LNCaP clone FGC (cell line): Measurements from ENCODE around the gene DDX11.
A peak's percentile ranks its signal among the peaks of the same experiment; 100 is the strongest.
"Not testable (repeated sequence)": the region's sequence is repeated elsewhere in the genome, so short reads cannot be mapped to it uniquely, and the experiment has no call there.

ENCODE experiments used
- DNase-seq: peaks from one replicate; pipeline ENCODE4 v3.0.0-alpha.2; 2011; ENCODE audit warnings: low read depth
- H3K4me3 ChIP-seq: 2 replicates; pipeline ENCODE4 v1.5.1; 2011; ENCODE audit warnings: mild to moderate bottlenecking, low read depth, low read length, control low read depth
- TF ChIP-seq, protein P1 (sequence below): IDR thresholded peaks from 2 replicates; pipeline ENCODE4 v1.5.1; 2012; ENCODE audit warnings: mild to moderate bottlenecking; ENCODE audit not compliant: control insufficient read depth, insufficient read depth; ENCODE audit errors: extremely low read depth

DDX11 gene

DNA sequence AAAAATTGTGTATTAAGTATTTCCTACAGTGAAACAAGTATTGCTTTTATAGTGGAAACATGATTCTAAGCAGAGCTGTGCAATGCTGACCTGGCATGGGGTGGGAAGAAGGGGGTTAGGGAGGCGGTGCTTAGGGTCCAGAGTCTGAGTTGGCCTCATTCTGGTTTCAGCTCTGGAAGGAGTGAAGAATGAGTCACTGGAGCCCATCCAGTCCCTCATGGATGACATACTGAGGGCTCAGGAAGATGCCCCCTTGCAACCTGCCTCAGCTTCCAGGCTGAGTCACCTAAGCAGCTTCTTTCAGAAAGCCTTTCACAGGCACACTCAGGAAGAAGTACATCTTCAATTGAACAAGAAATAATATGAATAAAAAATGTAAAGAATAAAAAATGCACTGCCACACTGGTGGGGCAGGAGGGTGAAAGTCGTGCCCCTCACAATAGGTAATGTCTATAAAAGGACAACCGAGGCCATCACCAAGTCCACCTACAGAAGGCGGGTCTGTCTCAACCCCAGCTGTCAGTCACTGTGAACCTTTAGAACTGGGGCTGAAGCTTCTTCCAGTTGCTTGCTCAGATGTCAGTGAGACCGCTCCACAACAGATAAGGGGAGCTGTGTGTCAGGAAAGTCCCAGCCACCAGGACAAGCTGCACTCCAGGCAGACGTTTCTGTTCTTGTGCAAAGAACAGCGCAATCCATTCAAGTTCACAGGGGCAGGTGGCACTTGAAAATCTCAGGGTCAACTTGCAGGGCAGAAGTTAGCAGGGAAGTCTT, 20.8 kb upstream of the DDX11 start:
- DNase-seq = not testable (repeated sequence)

DNA sequence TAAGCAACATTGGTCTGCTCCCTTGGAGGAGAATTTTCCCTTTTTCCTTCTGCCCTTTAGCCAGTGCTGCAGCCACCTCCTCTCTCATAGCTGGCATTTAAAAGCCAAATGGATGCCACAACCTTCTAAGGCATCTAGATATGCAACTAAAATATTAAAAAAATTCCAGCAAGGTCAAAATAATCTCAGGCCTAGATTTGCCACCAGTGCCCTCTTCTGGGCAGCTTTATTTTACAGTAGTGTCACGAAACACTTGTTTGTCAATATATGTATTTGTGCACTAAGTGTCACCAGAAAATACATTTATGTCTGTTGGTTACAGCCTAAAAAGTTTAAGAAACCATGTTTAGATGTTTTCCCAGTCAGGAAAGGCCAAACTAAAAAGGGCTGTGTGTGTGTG, 19.7 kb upstream of the DDX11 start:
- TF ChIP-seq, protein P1, sequence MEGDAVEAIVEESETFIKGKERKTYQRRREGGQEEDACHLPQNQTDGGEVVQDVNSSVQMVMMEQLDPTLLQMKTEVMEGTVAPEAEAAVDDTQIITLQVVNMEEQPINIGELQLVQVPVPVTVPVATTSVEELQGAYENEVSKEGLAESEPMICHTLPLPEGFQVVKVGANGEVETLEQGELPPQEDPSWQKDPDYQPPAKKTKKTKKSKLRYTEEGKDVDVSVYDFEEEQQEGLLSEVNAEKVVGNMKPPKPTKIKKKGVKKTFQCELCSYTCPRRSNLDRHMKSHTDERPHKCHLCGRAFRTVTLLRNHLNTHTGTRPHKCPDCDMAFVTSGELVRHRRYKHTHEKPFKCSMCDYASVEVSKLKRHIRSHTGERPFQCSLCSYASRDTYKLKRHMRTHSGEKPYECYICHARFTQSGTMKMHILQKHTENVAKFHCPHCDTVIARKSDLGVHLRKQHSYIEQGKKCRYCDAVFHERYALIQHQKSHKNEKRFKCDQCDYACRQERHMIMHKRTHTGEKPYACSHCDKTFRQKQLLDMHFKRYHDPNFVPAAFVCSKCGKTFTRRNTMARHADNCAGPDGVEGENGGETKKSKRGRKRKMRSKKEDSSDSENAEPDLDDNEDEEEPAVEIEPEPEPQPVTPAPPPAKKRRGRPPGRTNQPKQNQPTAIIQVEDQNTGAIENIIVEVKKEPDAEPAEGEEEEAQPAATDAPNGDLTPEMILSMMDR = peak; percentile 41
- H3K4me3 ChIP-seq, DNase-seq: not testable (repeated sequence)

More for the DNA sequence above, 20.8 kb upstream of the DDX11 start:
- H3K4me3 ChIP-seq = not testable (repeated sequence)

DNA sequence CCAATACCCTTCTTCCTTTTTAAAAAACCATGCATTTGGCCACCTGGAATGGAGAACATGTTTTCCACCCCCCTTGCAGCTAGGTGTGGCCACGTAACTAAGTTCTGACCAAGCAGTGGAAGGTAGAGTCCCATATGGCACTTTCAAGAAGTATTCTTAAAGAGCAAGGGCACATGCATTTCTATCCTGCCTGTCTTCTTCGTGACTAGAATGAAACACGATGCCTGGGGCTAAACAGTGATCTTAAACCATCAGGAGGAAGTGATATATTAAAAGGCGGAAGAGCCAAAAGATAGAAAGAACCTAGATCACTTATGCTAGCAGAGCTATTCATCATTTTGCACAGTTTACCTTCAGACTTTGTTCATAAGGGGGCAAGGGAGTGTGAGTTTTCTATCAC, 16.0 kb upstream of the DDX11 start:
- no peak for DNase-seq
- no peak overlapping the region for H3K4me3 ChIP-seq
- TF ChIP-seq, protein P1 = no peak

DNA sequence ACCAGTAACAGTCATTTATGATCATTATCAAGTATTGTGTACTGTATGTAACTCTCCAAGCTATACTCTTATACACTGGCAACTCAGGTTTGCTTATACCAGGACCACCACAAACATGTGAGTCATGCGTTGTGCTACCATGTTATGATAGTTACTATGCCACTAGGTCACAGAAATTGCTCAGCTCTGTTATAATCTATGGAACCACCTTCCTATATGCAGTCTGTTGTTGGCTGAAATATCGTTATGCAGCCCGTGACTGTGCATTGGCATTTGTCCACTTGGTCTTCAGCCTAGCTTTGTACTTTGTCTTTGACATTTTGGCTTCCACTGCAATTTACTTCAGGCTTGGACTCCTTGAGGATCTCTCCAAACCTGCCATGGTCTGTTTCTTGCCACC, 7.5 kb upstream of the DDX11 start:
- not testable (repeated sequence) for H3K4me3 ChIP-seq
- peak; percentile 84 for DNase-seq

DNA sequence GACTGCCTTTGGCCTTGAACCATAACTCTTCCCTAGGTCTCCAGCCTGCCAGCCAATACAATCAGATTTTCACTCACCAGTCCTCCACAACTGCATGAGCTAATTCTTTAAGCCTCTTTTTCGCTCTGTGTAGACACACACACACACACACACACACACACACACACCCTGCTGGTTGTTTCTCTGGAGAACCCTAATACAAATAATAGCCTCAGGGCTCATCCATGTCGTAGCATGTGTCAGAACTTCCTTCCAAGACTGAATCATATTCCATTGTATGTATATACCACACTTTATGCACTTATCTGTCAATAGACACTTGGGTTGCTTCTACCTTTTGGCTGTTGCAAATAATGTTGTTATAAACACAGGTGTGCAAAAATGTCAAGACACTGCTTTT, 6.0 kb upstream of the DDX11 start:
- not testable (repeated sequence) for DNase-seq

DNA sequence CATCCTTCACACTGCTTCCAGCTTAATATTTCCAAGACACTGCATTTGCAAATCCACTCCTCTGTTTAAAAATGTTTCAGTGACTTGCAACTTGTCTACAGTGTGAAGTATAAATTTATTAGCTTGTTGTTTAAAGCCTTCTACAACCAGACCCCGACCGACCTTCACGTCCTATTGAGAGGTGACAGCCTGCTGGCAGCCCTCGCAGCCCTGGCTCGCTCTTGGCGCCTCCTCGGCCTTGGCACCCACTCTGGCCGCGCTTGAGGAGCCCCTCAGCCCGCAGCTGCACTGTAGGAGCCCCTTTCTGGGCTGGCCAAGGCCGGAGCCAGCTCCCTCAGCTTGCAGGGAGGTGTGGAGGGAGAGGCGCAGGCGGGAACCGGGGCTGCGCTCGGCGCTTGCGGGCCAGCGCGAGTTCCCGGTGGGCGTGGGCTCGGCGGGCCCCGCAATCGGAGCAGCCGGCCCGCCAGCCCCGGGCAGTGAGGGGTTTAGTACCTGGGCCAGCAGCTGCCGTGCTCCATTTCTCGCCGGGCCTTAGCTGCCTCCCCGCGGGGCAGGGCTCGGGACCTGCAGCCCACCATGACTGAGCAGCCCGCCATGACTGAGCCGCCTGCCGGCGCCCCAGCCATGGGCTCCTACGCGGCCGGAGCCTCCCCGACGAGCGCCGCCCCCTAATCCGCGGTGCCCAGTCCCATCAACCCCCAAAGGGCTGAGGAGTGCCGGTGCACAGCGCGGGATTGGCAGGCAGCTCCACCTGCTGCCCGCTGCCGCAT, 2.5 kb upstream of the DDX11 start:
- H3K4me3 ChIP-seq, DNase-seq: not testable (repeated sequence)

More for the DNA sequence above, 6.0 kb upstream of the DDX11 start:
- not testable (repeated sequence) for H3K4me3 ChIP-seq

DNA sequence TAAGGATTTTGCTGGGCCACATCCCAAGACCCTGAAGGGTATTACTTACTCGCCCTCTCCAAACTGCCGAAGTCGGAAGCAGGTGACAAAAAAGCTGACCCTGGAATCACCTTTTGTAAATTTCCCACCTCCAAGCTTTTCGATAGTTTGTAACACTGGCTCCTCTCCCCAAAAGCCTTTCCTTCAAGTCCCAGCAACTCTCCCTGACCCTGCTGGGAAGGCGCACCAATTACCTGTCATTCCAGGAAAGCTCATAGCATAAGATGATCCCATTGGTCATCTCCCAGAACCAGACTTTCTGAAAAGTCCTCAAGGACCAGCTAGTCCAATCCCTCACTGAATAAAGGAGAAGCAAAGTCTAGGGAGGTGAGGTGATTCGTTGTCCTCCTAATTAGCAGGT, 698 bp upstream of the DDX11 start:
- DNase-seq = not testable (repeated sequence)
- H3K4me3 ChIP-seq = peak overlapping the region; percentile 65

DNA sequence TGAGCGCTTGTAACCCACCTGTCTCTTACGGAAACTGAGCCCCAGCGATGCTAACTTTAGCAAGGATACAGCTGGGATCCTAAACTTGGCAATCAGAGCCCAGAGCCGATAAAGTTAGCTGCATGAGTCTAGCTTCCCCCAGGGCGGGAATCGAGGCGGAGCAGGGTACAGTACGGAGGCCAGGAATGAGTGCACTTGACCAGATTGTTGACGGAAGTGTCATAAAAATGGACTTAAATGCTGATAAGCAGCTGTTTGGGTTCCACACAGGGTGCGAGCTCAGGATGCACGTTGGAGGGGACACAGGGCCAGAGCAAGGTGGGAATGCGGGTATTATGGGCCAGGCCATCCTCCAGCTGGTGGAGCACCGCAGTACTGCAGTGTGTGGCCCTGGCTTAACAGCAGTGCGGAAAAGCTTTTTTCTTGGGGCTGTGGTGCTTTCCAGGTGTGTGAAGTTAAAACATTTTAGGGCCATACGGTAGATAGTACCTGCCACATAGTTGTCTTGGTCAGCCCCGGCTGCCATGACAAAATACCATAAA, 744 bp downstream of the DDX11 start:
- peak overlapping the region; percentile 65 for H3K4me3 ChIP-seq
- peak; percentile 15 for DNase-seq

DNA sequence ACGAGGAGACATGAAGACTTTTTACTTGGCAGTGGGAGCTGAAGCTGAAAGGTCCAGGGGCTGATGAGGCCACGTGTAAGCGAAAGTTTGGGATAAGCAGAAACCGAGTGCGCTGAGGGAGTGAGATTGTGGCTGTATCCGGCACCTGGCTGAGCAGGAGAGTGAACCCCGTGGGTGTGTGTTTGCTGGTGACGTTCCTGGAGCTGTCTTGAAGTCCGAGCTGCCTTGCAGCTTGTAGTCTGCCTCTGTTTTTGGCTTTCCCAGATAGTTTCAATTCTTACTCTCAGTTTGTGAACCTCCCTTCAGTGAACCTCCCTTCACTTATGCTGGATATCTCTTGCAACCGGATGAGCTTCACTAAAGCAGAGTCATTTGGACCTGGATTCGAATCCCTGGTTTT, 2.5 kb downstream of the DDX11 start:
- not testable (repeated sequence) for DNase-seq, H3K4me3 ChIP-seq

DNA sequence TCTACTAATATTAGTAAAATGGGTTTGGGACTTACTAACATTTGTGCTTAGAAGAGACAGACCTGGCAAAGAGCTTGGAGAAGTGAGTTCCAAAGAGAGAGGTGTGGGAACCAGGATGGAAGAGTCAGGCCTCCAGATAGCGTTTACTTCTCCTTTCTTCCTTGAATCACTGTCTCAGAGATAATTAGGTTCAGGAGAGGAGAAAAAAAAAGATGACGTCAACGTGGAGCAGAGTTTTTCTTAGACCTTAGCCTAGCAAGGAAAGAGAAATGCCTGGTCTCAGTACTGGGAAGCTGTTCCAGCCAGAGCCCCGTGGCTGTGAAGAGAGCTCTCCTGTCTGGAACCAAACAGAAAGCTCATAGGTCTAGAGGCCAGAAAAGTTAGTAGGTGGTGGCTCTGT, 3.4 kb downstream of the DDX11 start:
- not testable (repeated sequence) for H3K4me3 ChIP-seq, DNase-seq

DNA sequence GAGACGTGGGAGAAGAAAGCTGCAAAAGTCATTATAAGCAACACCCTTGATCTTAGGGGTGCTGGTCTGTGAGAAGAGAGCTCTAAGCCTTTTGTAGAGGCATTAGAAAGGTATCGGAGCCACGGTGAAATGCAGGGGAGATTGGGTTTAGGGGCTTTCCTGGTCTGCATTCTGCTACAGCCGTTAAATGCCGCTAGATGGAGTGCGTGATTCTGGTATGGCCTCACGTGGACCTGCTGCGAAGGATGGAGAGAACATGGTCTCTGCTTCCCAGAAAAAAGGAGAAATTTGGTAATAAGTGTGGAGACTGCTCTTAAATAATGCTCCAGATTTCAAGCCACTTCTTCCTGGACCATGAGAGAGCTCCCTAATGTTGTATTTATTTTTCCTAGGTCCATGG, 4.3 kb downstream of the DDX11 start:
- DNase-seq, H3K4me3 ChIP-seq: not testable (repeated sequence)

DNA sequence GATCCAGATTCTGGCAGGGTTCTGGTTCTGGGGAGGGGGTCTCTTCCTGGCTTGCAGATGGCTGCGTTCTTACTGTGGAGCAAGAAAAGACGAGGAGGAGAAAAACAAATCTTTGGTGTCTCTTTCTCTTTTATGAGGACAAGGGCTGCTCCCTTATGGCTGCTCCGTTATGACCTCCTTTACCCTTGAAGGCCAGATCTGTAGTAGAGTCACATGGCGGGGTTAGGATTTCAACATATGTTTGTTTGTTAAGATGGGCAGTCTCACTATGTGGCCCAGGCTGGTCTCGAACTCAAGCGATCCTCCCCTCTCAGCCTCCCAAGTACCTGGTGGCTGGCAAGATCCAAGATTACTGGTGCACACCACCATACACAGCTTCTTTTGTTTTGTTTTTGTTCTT, 5.8 kb downstream of the DDX11 start:
- not testable (repeated sequence) for DNase-seq, H3K4me3 ChIP-seq

DNA sequence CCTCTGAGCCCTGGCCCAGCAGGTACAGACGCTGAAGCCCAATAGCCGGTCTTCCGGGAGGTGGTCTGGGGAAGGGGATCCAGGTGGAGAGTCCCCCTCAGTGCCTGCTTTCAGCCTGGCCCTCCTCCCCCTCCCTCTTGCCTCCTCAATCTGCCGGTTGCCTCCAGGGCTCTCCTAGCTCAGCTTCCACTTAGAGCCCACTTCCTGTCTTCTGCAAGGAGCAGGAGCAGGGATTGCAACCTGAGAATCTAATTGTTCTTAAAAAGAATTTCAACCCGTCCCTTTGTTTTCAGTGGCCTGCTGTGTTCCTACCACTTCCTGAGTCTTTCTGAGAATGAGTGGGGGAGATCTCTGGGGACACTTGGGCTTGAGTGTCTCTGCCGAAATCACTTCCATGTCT, 6.6 kb downstream of the DDX11 start:
- not testable (repeated sequence) for DNase-seq, H3K4me3 ChIP-seq

DNA sequence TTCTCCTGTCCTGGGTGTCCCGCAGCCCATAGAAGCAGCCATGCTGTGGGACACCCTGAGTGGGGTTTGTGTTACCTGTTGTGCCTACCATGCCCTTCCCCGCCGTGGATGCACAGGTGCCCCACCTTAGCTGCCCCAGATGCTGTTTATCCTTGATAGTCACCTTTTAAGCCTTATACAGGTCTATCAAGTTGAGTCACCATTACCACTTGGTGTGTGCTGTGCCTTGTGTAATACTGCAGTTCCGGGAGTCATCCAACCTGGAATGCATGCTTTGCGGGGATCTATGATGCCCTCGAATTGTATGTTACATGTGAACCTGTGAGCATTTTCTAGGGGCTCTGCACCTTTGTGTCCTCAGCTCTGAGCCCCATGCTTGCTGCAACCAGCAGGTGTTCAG, 7.6 kb downstream of the DDX11 start:
- DNase-seq, H3K4me3 ChIP-seq: not testable (repeated sequence)

DNA sequence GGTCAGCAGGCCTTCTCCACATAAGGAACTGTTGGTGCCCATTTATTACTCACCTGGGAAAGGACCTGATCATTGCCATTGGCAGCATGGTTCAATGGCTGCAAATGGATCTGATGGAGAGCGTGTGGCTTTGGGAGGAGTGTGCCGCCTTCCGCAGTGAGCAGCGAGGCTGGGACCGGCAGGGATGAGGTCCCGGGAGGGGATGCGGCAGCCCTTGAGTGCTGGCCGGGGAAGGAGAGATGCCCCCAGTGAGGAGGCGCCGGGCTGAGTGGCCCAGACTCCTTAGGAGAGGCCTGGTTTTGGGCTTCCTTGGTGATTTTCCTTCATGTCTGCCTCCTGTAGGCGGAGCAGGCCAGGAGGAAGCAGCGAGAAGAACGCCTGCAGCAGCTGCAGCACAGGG, 10.6 kb downstream of the DDX11 start:
- not testable (repeated sequence) for DNase-seq

DNA sequence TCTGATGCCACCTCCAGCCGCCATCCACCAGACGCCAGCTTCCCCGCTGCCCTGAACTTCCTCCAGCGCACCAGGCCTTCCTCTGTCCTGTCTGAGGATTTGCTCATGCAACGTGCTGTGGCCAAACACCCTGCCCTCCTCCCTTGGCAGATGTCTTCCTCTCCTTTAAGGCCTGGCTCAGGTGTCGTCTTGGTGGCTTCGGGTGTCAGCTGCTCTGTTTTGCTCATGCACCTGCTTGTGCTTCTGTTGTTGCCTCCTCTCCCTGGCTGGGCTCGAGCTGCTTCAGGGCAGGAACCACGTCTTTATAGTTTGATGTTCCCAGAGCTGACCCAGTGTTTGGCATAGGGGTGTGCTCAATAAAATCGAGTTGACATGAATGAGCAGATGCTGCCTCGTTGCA, 12.4 kb downstream of the DDX11 start:
- not testable (repeated sequence) for H3K4me3 ChIP-seq, DNase-seq

More for the DNA sequence above, 10.6 kb downstream of the DDX11 start:
- H3K4me3 ChIP-seq = not testable (repeated sequence)

DNA sequence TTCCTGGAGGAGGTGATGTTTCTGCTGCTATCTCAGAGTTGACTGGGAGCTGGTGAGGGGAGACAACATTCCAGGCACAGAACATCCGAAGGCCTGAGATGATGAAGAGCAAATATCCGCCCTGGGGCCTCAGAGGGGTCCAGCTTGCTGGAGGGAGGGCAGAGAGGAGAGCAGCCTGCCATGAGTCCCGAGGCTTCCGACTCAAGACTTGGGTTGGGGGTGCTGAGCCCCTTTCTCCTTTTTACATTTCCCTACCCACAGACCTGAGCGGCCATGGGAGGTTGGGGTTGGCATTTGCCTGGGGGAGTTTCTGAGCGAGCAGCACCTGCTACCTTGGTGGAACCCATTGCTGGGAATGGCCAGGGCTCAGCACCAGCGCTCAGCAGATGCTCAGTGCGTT, 13.8 kb downstream of the DDX11 start:
- not testable (repeated sequence) for H3K4me3 ChIP-seq, DNase-seq
